Activated T-cell treated with anti-CD3 and anti-CD28 coated beads, Interleukin-2, amount 50 U/mL, for 1 hour (primary cell): Measurements from ENCODE around the gene PHYH.
"Not testable (repeated sequence)": the region's sequence is repeated elsewhere in the genome, so short reads cannot be mapped to it uniquely, and the experiment has no call there.

ENCODE experiments used
- DNase-seq: peaks from one replicate; pipeline ENCODE4 v3.0.0-alpha.2; 2020

PHYH gene

DNA sequence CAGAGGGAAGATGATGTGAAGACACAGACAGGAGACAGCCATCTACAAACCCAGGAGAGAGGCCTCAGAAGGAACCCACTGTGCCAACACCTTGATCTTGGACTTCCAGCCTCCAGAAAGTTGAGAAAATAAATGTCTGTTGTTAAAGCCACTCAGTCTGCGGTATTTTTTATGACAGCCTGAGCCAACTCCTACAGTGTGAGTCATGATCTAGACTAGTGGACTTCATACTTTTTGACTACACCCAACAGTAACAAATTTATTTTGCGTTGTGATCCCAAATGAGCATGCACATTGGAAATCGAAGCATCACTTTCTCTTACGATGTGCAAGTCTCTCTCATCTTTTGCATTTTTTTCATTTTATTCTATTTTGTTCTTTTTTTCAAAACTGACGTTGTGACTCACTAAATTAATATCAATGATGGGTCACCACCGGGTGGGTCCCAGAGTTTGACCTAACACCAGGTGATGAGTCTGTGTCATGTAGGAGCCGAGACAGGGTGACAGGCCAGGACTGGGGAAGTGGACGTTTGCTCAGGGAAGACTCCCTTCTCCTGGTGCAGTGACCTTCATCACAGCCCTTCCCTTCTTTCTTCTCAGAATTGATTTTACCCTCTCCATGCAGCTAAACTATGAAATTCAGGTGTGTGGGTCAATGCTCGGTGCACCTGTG is 28.9 kb downstream of the PHYH start:
- DNase-seq, result no peak

DNA sequence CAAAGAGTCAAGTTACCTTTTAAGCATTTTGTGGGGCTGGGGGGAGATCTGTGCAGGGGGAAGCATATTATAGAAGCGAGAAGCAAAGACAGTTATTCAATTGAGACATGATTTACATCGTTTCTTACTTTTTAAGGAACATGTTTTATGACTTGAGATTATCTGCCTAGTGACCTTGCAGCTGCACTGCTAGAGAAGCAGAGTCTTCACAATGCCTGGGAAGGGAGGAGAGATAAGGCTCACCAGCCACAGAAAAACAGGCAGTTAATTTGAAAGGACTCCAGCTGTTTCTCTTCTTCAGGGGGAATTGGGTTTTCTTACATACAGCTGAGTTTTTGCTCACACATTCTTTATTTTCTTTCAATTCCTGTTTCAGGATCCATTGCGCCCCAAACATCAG is 31.0 kb downstream of the PHYH start:
- DNase-seq, result no peak

DNA sequence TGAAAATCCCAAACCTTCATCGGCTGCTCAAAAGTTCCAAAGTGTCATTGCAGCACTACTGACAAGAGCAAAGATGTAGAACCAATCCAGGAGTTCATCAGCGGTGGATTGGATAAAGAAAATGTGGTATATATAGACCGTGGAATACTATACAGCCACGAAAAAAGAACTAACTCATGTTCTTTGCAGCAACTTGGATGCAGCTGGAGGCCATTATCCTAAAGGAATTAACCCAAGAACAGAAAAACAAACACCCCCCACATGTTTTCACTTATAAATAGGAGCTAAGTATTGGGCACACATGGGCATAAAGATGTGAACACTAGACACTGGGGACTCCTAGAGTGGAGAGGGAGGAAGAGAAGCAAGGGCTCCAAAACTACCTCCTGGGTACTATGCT is 31.6 kb downstream of the PHYH start:
- no peak for DNase-seq

DNA sequence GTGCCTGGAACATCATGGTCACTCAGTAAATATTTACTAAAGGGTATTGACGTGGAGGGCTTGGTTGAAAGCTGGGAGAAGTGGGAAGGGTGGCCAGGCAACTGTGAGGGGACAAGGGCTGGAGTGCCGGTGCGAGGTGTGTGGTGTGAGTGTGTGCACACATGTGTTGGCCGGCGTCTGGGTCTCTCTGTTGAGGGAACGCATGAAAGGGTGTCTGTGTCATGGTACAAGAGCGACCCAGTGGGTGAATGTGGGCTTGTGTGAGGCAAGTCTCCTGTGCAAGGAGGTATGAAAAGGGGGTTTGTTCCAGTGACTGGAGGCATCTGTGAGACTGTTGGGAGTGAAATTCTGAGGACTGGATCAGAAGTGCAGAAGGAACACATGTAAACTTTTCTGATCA is 36.3 kb downstream of the PHYH start:
- DNase-seq, result no peak

- no peak for DNase-seq
Measured at GRCh38 chr10:13262433-13262832, 37.4 kb downstream of the PHYH start.

- no peak for DNase-seq
Measured at GRCh38 chr10:13257621-13258140, 42.2 kb downstream of the PHYH start.

DNA sequence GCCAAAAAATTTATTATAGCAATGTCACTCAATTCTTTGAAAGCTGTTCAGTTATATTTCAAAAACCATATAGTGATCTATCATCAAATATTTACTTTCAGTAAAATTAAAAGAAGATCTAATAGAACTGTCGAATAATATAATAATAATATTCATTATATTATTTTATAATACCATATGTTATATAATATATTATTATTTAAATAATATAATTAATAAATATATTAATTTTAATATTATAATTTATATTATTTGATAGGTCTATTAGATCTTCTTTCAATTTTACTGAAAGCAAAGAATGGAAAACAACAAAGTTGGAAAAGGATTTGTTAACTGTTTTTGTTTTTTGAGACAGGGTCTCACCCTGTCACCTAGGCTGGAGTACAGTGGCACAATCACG is 43.2 kb downstream of the PHYH start:
- DNase-seq, result no peak

DNA sequence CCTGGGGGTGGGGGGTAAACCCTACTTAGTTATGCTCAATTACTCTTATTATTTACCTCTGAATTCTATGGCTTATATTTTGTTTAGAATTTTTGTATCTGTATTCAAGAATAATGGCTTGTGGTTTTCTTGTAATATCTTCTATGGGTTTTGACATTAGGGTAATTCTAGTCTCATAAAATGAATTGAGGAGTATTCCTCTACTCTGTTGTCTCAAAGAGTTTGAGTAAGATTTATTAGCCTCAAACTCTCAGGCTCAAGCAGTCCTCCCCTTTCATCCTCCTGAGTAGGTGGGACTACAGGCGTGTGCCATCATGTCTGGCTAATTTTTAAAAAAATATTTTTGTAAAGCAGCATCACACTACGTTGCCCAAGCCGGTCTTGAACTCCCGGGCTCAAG is 46.1 kb downstream of the PHYH start:
- DNase-seq, result no peak

GRCh38 chr10:13247784-13248183 is 52.1 kb downstream of the PHYH start:
- no peak for DNase-seq

GRCh38 chr10:13247246-13247645 is 52.6 kb downstream of the PHYH start:
- no peak for DNase-seq

DNA sequence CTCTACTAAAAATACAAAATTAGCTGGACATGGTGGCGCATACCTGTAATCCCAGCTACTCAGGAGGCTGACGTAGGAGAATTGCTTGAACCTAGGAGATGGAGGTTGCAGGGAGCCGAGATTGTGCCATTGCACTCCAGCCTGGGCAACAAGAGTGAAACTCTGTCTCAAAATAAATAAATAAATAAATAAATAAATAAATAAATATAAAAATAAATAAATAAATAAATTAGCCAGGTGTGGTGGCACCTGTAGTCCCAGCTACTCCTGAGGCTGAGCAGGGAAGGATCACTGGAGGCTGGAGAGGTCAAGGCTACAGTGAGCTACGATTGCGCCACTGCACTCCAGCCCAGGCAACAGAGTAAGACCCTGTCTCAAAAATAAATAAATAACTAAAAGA is 57.6 kb downstream of the PHYH start:
- DNase-seq, result not testable (repeated sequence)

- no peak for DNase-seq
Measured at GRCh38 chr10:13241613-13242012, 58.3 kb downstream of the PHYH start.

DNA sequence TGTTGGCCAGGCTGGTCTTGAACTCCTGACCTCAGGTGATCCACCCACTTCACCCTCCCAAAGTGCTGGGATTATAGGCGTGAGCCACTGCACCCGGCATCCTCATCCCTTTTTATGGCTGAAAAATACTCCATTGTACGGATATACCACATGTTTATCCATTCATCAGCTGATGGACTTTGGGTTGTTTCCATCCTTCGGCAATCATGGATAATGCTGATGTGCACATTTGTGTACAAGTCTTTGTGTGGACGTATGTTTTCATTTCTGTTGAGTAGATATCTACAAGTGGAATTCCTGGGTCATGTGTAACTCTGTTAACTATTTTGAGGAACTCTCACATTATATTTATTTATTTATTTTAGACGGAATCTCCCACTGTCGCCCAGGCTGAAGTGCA is 59.9 kb downstream of the PHYH start:
- no peak for DNase-seq

DNA sequence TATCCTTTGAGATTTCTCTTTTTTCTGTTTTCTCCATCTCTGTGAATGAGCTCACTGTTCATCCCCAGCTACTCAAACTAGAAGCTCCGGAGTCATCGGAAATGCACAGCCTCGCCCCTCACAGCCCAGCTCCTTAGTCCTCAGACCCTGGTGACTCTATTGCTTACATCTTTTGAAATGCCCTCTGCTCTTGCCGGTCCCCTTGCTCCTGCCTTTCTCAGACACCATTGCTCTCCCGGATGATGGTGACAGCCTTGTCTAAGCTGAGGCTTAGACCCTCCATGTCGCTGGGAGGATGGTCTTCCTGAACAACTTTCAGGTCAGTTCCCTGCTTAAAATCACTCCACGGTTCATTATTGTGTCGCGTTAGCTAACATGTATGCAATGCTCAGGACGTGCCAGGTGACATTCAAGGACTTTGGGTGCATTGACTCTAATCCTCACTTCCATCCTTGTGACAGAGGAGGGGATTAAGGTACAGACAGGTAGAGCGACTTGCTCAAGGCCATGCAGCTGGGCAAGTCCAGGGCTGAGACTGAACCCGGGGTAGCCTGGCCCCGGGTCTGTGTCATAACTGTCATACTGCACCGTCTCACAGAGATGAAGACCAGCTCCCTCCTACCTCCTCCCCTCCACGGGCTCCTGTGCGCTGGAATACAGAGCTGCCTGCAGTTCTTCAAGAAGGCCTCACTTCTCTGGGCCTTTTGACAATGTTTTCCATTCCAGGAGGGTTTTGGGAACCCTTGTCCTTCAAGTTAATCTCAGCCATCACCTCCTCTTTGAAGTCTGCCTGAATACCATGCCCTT is 61.4 kb downstream of the PHYH start:
- DNase-seq, result no peak

- no peak for DNase-seq
Measured at GRCh38 chr10:13236638-13237037, 63.2 kb downstream of the PHYH start.

- DNase-seq, result not testable (repeated sequence)
Measured at GRCh38 chr10:13234736-13235135, 65.1 kb downstream of the PHYH start.

GRCh38 chr10:13234172-13234571 is 65.7 kb downstream of the PHYH start, which contains the start of gene UCMA:
UCMA (minus strand) TSS chr10:13234374; CDS start chr10:13234258, 116 bp downstream.
- no peak for DNase-seq

DNA sequence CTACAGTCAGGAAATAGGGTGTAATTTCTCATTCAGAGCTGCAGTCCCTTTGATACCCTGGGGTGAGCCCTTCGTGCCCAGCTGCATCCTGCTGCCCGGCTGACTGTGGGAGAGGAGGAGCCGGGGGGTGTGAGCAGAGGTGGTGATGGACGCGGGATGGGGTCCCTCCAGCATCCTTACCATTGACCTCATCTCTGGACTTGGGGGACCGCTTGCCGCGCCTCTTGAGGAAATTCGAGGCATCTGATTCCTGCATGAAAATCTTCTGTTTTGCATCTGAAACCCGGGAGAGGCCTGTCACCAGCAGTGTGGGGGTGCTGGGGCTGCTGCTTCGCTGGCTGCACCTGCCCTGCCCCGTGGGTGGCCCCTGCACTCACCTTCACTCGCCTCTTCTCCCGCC is 66.5 kb downstream of the PHYH start:
- DNase-seq, result no peak

DNA sequence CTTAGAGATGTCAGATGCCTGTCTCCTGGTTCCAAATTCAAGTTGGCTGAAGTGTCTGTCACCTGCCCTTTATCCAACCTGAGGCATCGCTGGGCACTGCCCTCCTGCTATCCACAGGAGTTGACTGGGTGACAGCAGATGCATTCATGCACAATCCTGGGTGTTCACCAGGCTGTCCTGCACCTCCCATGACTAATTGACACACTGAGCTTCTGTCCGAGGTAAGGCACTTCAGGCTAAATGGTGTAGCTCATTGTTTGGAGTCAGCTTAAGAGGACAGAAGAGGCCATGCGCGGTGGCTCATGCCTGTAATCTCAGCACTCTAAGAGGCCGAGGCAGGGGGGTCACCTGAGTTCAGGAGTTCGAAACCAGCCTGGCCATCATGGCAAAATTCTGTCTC is 68.1 kb downstream of the PHYH start:
- DNase-seq, result no peak

GRCh38 chr10:13231190-13231589 is 68.7 kb downstream of the PHYH start:
- no peak for DNase-seq
